GM12801 (cell line): ENCODE data around the gene DCAF6.

Experiments
- CTCF ChIP-seq: IDR thresholded peaks from one replicate; pipeline ENCODE4 v1.5.1; 2011; ENCODE audit warnings: control low read depth; ENCODE audit not compliant: insufficient read length; ENCODE audit errors: extremely low read depth

Gene DCAF6

GRCh38 chr1:167936068-167936929 lies at the start of gene DCAF6:
TSS of gene DCAF6 (plus strand) at chr1:167936683. CDS start at chr1:167936912, 229 bp downstream.
- no peak for TF ChIP-seq CTCF

GRCh38 chr1:167890400-167890799 lies 46.1 kb upstream of the DCAF6 start:
- no peak for TF ChIP-seq CTCF

- no peak for TF ChIP-seq CTCF
These were observed 42.7 kb upstream of the DCAF6 start for GRCh38 chr1:167893798-167894197.

GRCh38 chr1:167898578-167899222 lies 37.8 kb upstream of the DCAF6 start:
- no peak for TF ChIP-seq CTCF

- no peak for TF ChIP-seq CTCF
These were observed 37.2 kb upstream of the DCAF6 start for GRCh38 chr1:167899253-167899681.

GRCh38 chr1:167900907-167901306 lies 35.6 kb upstream of the DCAF6 start:
- no peak for TF ChIP-seq CTCF

GRCh38 chr1:167904652-167905130 lies 31.8 kb upstream of the DCAF6 start:
- no peak for TF ChIP-seq CTCF
